ENCODE measurements around the gene NBPF3.
"Not testable (repeated sequence)": the region's sequence is repeated elsewhere in the genome, so short reads cannot be mapped to it uniquely, and the experiment has no call there.

DNA sequence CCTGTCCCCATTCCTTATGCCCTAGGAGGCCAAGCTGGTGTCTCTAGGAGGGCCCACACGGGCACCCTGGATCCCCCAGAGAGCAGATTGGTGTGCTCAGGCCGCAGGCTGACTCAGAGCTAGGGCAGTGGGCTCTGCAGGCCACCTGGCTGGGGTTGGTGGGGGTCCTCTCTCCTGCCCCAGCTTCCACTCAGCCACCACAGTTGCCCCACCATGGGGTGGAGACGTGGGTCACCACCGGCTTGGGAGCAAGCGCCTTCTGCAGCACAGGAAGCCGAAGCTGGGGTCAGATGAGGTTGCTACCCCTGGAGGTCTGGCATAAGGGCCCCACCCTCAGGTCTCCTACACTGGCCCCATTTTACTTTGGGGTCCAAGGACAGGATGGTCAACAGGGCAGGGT, 9.1 kb upstream of the NBPF3 start:
- TF ChIP-seq, protein P1, sequence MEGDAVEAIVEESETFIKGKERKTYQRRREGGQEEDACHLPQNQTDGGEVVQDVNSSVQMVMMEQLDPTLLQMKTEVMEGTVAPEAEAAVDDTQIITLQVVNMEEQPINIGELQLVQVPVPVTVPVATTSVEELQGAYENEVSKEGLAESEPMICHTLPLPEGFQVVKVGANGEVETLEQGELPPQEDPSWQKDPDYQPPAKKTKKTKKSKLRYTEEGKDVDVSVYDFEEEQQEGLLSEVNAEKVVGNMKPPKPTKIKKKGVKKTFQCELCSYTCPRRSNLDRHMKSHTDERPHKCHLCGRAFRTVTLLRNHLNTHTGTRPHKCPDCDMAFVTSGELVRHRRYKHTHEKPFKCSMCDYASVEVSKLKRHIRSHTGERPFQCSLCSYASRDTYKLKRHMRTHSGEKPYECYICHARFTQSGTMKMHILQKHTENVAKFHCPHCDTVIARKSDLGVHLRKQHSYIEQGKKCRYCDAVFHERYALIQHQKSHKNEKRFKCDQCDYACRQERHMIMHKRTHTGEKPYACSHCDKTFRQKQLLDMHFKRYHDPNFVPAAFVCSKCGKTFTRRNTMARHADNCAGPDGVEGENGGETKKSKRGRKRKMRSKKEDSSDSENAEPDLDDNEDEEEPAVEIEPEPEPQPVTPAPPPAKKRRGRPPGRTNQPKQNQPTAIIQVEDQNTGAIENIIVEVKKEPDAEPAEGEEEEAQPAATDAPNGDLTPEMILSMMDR (IDR thresholded peaks at IDR 0.05), result not testable (repeated sequence)
- not testable (repeated sequence) for TF ChIP-seq POLR2AphosphoS5, EP300 (IDR thresholded peaks at IDR 0.05)
